CD14-positive monocyte (primary cell): ENCODE measurements around the gene INPP4A. TPM values are rescaled to one million over a fixed set of nuclear protein-coding genes. Genes with fewer than 3 reads are reported as not detected.

Source experiments
- DNase-seq, 3 donors: peaks; one replicate each; pipeline ENCODE4 v3.0.0-alpha.2; 2011 to 2022
- H2AFZ ChIP-seq: 2 replicates; pipeline ENCODE4 v1.6.0; 2012; ENCODE audit warnings: mild to moderate bottlenecking, low read depth, low read length, inconsistent platforms; ENCODE audit not compliant: insufficient read depth, poor library complexity, severe bottlenecking
- H3K27ac ChIP-seq, 2 donors: 1 replicate in 1 of 2; 2 replicates in 1 of 2; pipeline ENCODE4 v1.5.1; 2012 to 2013; ENCODE audit warnings: low read length in 2 of 2, control low read depth in 1 of 2, inconsistent platforms in 1 of 2, low read depth in 1 of 2, mild to moderate bottlenecking in 1 of 2
- H3K27me3 ChIP-seq, 2 donors: one replicate each; pipeline versions ENCODE4 v1.6.0 to v1.6.1; 2011 to 2013; ENCODE audit warnings: low read length in 2 of 2; ENCODE audit not compliant: control insufficient read depth in 2 of 2, insufficient read depth in 2 of 2
- H3K36me3 ChIP-seq, 2 donors: replicated peaks in 1 of 2; 1 replicate in 1 of 2; 2 replicates in 1 of 2; pipeline versions ENCODE4 v1.5.1 to v1.6.1; 2012 to 2013; ENCODE audit warnings: low read length in 2 of 2, control low read depth in 1 of 2, inconsistent platforms in 1 of 2, mild to moderate bottlenecking in 1 of 2; ENCODE audit not compliant: insufficient read depth in 2 of 2, control insufficient read depth in 1 of 2
- H3K4me1 ChIP-seq, 2 donors: 1 replicate in 1 of 2; 2 replicates in 1 of 2; pipeline versions ENCODE4 v1.5.1 to v1.6.1; 2012 to 2013; ENCODE audit warnings: low read length in 2 of 2, control low read depth in 1 of 2, inconsistent platforms in 1 of 2, mild to moderate bottlenecking in 1 of 2, moderate library complexity in 1 of 2; ENCODE audit not compliant: insufficient read depth in 2 of 2, control insufficient read depth in 1 of 2
- H3K4me2 ChIP-seq: replicated peaks from 2 replicates; pipeline ENCODE3; 2012; ENCODE audit warnings: low read length, moderate library complexity, mild to moderate bottlenecking; ENCODE audit not compliant: poor library complexity, severe bottlenecking; ENCODE audit errors: extremely low read depth
- H3K4me3 ChIP-seq, 3 experiments: fragments of 200-600 bp in 1 of 3; sonication (generic) in 1 of 3; replicated peaks in 1 of 3; 1 replicate in 2 of 3; 2 replicates in 1 of 3; pipeline ENCODE4 v1.5.1; 2011 to 2013; ENCODE audit warnings: low read length in 3 of 3, mild to moderate bottlenecking in 3 of 3, control low read depth in 2 of 3, low read depth in 2 of 3, inconsistent platforms in 1 of 3, moderate library complexity in 1 of 3
- H3K79me2 ChIP-seq: 2 replicates; pipeline ENCODE4 v1.6.0; 2012; ENCODE audit warnings: mild to moderate bottlenecking, control low read depth, inconsistent platforms, low read length, moderate library complexity; ENCODE audit not compliant: insufficient read depth
- H3K9ac ChIP-seq: 2 replicates; pipeline ENCODE4 v1.6.0; 2017; ENCODE audit warnings: low read length, mild to moderate bottlenecking; ENCODE audit not compliant: insufficient read depth, poor library complexity, severe bottlenecking
- H3K9me3 ChIP-seq, 2 donors: replicated peaks in 1 of 2; 1 replicate in 1 of 2; 2 replicates in 1 of 2; pipeline versions ENCODE4 v1.5.1 to v1.6.1; 2012 to 2013; ENCODE audit warnings: low read length in 2 of 2, control low read depth in 1 of 2; ENCODE audit not compliant: control insufficient read depth in 1 of 2, insufficient read depth in 1 of 2
- H4K20me1 ChIP-seq: 2 replicates; pipeline ENCODE4 v1.6.0; 2012; ENCODE audit warnings: mild to moderate bottlenecking, low read length, control low read depth, moderate library complexity; ENCODE audit not compliant: insufficient read depth
- H3K27ac Mint-ChIP-seq, 7 donors: one replicate each; pipeline ENCODE4 v1.8.0; 2020; ENCODE audit warnings: mild to moderate bottlenecking in 7 of 7, mixed read lengths in 7 of 7, moderate library complexity in 6 of 7, inconsistent platforms in 2 of 7
- H3K27me3 Mint-ChIP-seq, 3 donors: one replicate each; pipeline ENCODE4 v1.8.0; 2021 to 2022; ENCODE audit warnings: low read depth in 3 of 3, mild to moderate bottlenecking in 3 of 3, mixed read lengths in 3 of 3, moderate library complexity in 3 of 3, inconsistent platforms in 1 of 3
- H3K36me3 Mint-ChIP-seq, 2 donors: one replicate each; pipeline ENCODE4 v1.8.0; 2020; ENCODE audit warnings: mixed read lengths in 2 of 2, inconsistent platforms in 1 of 2, mild to moderate bottlenecking in 1 of 2
- H3K4me1 Mint-ChIP-seq: one replicate; pipeline ENCODE4 v1.8.0; 2020; ENCODE audit warnings: mild to moderate bottlenecking, mixed read lengths
- H3K4me3 Mint-ChIP-seq, 2 donors: one replicate each; pipeline ENCODE4 v1.8.0; 2020; ENCODE audit warnings: mild to moderate bottlenecking in 2 of 2, mixed read lengths in 2 of 2, moderate library complexity in 1 of 2
- H3K9me3 Mint-ChIP-seq, 7 donors: one replicate each; pipeline ENCODE4 v1.8.0; 2020 to 2022; ENCODE audit warnings: mixed read lengths in 7 of 7, mild to moderate bottlenecking in 6 of 7, moderate library complexity in 6 of 7, inconsistent platforms in 2 of 7
- CTCF ChIP-seq: fragments of 200-600 bp; IDR thresholded peaks from one replicate; pipeline ENCODE4 v1.8.0; 2022; ENCODE audit warnings: antibody characterized with exemption, mild to moderate bottlenecking
- WGBS: methylation state at CpG from one replicate; pipeline ENCODE4 v1.1.5; 2013; ENCODE audit warnings: missing lambda C conversion rate; ENCODE audit not compliant: insufficient coverage; 5-methylcytosine and 5-hydroxymethylcytosine counted together
- intact Hi-C, 2 donors: fragments of 100-400 bp; cut with micrococcal nuclease; formaldehyde crosslinking; loops; one replicate each; pipeline versions ENCODE4 v1.15.0 to v1.15.1; 2023
- polyA plus RNA-seq, 3 donors: library from polyadenylated mRNA; depleted of rRNA in 1 of 3; unstranded in 2 of 3; stranded (reverse) in 1 of 3; fragments of 300-500 nt in 2 of 3; fragments of >200 nt in 1 of 3; fragmentation: Illumina TruSeq in 2 of 3; gene quantifications; 1 replicate in 2 of 3; 2 replicates in 1 of 3; pipeline ENCODE4 v1.2.3, GENCODE V29; 2012 to 2021

INPP4A gene
- polyA plus RNA-seq, 3 donors: 13.7 to 52.4 (median 20.7) TPM

- Histone ChIP-seq H3K79me2 (no peaks in the 10 kb centered on the region), H3K4me2 (no peak overlapping the region), H3K9me3 (no peaks in the 10 kb centered on the region), H3K9ac (no peak overlapping the region), H3K36me3 (no peaks in the 10 kb centered on the region), H3K4me1 (no peaks in the 10 kb centered on the region), H2AFZ (no peak overlapping the region), H3K27ac (no peak overlapping the region), H4K20me1 (no peaks in the 10 kb centered on the region), H3K27me3 (peaks cover 8 to 29% of the 10 kb centered on the region in 2 donors), H3K4me3 (no peak overlapping the region)
- TF ChIP-seq CTCF: no peak
- H3K9me3 Mint-ChIP-seq: peaks cover 0 to 2% (median 0%) of the 10 kb centered on the region in 7 donors
- H3K4me1 Mint-ChIP-seq: no peaks in the 10 kb centered on the region
- H3K27ac Mint-ChIP-seq: no peak overlapping the region
- no peaks in the 10 kb centered on the region for H3K36me3 Mint-ChIP-seq
- intact Hi-C loops: no loop called here
- H3K27me3 Mint-ChIP-seq: peaks cover 13 to 41% (median 21%) of the 10 kb centered on the region in 3 donors
- DNase-seq: no peak
- no peak overlapping the region for H3K4me3 Mint-ChIP-seq
Observed at GRCh38 chr2:98403878-98404277, 40.8 kb upstream of the INPP4A start.

GRCh38 chr2:98404556-98405250, 40.0 kb upstream of the INPP4A start:
- Histone ChIP-seq H3K36me3 (no peaks in the 10 kb centered on the region), H3K9me3 (no peaks in the 10 kb centered on the region), H3K4me1 (no peaks in the 10 kb centered on the region), H3K27ac (no peak overlapping the region), H3K9ac (no peak overlapping the region), H4K20me1 (no peaks in the 10 kb centered on the region), H3K79me2 (no peaks in the 10 kb centered on the region), H3K27me3 (peaks cover 8 to 21% of the 10 kb centered on the region in 2 donors), H2AFZ (no peak overlapping the region), H3K4me2 (no peak overlapping the region), H3K4me3 (no peak overlapping the region)
- TF ChIP-seq CTCF: no peak
- Mint-ChIP-seq H3K36me3 (no peaks in the 10 kb centered on the region), H3K9me3 (peaks cover 0 to 2% (median 0%) of the 10 kb centered on the region in 7 donors), H3K27ac (no peak overlapping the region), H3K4me3 (peak overlapping the region in 1 of 2 donors; percentile 17), H3K27me3 (peaks cover 11 to 36% (median 17%) of the 10 kb centered on the region in 3 donors), H3K4me1 (no peaks in the 10 kb centered on the region)
- DNase-seq: no peak
- 83% methylated on average over 1 of the region's 2 CpGs for WGBS
- intact Hi-C loops: no loop called here
